ENCODE measurements around the gene NFATC3.

- TF ChIP-seq POLR2A (IDR thresholded peaks at IDR 0.05; ENCODE audit: low read depth, low read length) = no peak
- TF ChIP-seq POLR2AphosphoS5 (IDR thresholded peaks at IDR 0.05; ENCODE audit: low read depth, low read length) = no peak
- no peak for TF ChIP-seq TAF1 (IDR thresholded peaks at IDR 0.05; ENCODE audit: borderline replicate concordance, low read depth, low read length)
Measured at GRCh38 chr16:68065716-68066305, 19.4 kb upstream of the NFATC3 start.
